Sigmoid colon (tissue), 3 donors: ENCODE results near the gene DNASE1L2.

Experiments
- POLR2A ChIP-seq, 2 donors: fragments of 450-650 bp; IDR thresholded peaks; one replicate each; pipeline ENCODE4 v1.6.1; 2016; ENCODE audit warnings: antibody characterized with exemption in 2 of 2, mild to moderate bottlenecking in 2 of 2, moderate library complexity in 2 of 2
- TF ChIP-seq, protein P1 (sequence below), 4 experiments: fragments of 450-650 bp in 3 of 4; fragments of 200-600 bp in 1 of 4; IDR thresholded peaks; one replicate each; pipeline ENCODE4 v1.5.1; 2016 to 2019; ENCODE audit warnings: antibody characterized with exemption in 4 of 4, mild to moderate bottlenecking in 3 of 4, moderate library complexity in 2 of 4

DNA sequence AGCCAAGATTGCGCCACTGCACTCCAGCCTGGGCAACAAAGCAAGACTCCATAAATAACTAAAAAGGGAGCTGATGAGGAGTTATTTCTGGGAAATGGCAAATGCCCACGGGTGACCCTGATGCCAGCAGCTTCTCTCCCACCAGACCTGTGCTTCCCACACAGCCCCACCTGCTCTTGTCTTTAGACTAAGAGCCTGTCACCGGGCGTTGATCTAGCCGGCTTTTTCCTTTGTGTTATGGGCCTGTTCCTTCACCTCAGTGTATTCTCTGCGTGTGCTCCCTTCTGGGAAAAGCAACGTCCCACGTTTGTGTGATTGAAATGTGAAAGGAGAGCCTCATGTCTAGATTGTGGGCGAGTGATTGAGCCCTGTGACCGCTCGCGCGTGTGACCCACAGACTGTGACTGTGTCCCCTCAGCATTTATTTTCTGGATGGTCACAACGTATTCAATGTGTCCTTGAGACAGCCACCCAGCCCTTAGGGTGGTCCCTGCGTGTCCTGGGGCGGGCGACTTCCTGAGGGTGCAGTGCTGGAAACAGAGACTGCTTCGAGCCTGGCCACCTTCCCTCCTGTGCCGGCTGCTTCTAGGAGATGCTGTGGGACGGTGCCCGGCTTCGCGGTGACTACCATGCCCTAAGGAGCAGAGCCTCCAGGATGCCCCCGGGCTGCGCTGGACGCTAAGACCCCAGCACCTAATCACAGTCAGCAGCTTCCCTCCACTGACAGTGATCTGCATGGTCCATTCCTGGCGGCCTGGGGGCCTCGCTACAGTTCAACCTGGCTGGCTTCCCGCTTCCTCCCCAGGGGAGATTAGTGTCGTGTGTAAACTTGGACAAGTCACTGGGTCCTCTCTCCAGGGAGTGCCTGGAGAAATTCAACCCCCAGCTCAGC is 39.5 kb downstream of the DNASE1L2 start:
- TF ChIP-seq, protein P1, sequence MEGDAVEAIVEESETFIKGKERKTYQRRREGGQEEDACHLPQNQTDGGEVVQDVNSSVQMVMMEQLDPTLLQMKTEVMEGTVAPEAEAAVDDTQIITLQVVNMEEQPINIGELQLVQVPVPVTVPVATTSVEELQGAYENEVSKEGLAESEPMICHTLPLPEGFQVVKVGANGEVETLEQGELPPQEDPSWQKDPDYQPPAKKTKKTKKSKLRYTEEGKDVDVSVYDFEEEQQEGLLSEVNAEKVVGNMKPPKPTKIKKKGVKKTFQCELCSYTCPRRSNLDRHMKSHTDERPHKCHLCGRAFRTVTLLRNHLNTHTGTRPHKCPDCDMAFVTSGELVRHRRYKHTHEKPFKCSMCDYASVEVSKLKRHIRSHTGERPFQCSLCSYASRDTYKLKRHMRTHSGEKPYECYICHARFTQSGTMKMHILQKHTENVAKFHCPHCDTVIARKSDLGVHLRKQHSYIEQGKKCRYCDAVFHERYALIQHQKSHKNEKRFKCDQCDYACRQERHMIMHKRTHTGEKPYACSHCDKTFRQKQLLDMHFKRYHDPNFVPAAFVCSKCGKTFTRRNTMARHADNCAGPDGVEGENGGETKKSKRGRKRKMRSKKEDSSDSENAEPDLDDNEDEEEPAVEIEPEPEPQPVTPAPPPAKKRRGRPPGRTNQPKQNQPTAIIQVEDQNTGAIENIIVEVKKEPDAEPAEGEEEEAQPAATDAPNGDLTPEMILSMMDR (IDR thresholded peaks at IDR 0.05): no peak
- no peak for TF ChIP-seq POLR2A (IDR thresholded peaks at IDR 0.05)
